ENCODE data around the gene ZNF653. TPM values are rescaled to one million over a fixed set of nuclear protein-coding genes. Genes with fewer than 3 reads are reported as not detected.

Gene ZNF653
- total and polyA plus RNA-seq, 9 of the 15 experiments (the other 6 are each of a cell fraction or from before 2014, with no cell fraction given) = 1.6 to 8.0 (median 4.2) TPM; not detected in 2

DNA sequence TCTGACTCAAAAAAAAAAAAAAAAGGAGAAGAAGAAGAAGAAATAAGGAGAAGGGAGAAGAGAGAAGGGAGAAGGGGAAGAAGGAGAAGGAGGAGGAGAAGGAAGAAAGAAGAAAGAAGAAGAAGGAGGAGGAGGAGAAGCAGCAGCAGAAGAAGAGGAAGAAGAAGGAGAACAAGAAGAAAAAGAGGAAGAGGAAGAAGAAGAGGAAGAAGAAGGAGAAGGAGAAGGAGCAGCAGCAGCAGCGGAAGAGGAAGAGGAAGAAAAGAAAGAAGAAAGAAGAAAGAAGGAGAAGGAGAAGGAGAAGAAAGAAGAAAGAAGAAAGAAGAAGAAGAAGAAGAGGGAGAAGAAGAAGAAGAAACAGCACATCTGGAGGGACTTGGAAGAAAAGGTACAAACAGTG lies 28.9 kb upstream of the ZNF653 start (continued):
- TF ChIP-seq, protein P1, sequence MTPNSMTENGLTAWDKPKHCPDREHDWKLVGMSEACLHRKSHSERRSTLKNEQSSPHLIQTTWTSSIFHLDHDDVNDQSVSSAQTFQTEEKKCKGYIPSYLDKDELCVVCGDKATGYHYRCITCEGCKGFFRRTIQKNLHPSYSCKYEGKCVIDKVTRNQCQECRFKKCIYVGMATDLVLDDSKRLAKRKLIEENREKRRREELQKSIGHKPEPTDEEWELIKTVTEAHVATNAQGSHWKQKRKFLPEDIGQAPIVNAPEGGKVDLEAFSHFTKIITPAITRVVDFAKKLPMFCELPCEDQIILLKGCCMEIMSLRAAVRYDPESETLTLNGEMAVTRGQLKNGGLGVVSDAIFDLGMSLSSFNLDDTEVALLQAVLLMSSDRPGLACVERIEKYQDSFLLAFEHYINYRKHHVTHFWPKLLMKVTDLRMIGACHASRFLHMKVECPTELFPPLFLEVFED (CRISPR knock-in tag; conservative IDR thresholded peaks at IDR 0.05) = 0 out of 2 replicates have a peak, but pooled peaks have one; percentile 64
- TF ChIP-seq, protein P2, sequence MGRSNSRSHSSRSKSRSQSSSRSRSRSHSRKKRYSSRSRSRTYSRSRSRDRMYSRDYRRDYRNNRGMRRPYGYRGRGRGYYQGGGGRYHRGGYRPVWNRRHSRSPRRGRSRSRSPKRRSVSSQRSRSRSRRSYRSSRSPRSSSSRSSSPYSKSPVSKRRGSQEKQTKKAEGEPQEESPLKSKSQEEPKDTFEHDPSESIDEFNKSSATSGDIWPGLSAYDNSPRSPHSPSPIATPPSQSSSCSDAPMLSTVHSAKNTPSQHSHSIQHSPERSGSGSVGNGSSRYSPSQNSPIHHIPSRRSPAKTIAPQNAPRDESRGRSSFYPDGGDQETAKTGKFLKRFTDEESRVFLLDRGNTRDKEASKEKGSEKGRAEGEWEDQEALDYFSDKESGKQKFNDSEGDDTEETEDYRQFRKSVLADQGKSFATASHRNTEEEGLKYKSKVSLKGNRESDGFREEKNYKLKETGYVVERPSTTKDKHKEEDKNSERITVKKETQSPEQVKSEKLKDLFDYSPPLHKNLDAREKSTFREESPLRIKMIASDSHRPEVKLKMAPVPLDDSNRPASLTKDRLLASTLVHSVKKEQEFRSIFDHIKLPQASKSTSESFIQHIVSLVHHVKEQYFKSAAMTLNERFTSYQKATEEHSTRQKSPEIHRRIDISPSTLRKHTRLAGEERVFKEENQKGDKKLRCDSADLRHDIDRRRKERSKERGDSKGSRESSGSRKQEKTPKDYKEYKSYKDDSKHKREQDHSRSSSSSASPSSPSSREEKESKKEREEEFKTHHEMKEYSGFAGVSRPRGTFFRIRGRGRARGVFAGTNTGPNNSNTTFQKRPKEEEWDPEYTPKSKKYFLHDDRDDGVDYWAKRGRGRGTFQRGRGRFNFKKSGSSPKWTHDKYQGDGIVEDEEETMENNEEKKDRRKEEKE (IDR thresholded peaks at IDR 0.05; ENCODE audit: borderline replicate concordance in 1 of 2, control insufficient read depth in 1 of 2, low read depth in 2 of 2, low read length in 1 of 2) = peak in 1 of 2 experiments; percentile 62; a peak in 1 of 4 replicates
- TF ChIP-seq STAT5A (IDR thresholded peaks at IDR 0.05; ENCODE audit: borderline replicate concordance, low read length) = no peak
- peak; percentile 40 to 75; a peak in 1 of 4 replicates for TF ChIP-seq ETV6 (IDR thresholded peaks at IDR 0.05; ENCODE audit: borderline replicate concordance in 1 of 2, low read depth in 2 of 2, low read length in 1 of 2)
- TF ChIP-seq ETV6 (CRISPR knock-in tag; IDR thresholded peaks at IDR 0.05; ENCODE audit: borderline replicate concordance) = no peak
- TF ChIP-seq MTA2 (IDR thresholded peaks at IDR 0.05; ENCODE audit: low read depth) = peak; percentile 62
- peak in 1 of 2 experiments; percentile 41; a peak in 1 of 4 replicates for TF ChIP-seq KDM1A (IDR thresholded peaks at IDR 0.05)
- peak; percentile 30; the same call in 1 of the 2 replicates for TF ChIP-seq ARID1B (IDR thresholded peaks at IDR 0.05)
- TF ChIP-seq, protein P3, sequence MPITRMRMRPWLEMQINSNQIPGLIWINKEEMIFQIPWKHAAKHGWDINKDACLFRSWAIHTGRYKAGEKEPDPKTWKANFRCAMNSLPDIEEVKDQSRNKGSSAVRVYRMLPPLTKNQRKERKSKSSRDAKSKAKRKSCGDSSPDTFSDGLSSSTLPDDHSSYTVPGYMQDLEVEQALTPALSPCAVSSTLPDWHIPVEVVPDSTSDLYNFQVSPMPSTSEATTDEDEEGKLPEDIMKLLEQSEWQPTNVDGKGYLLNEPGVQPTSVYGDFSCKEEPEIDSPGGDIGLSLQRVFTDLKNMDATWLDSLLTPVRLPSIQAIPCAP (CRISPR knock-in tag; IDR thresholded peaks at IDR 0.05; ENCODE audit: borderline replicate concordance) = no peak
- TF ChIP-seq, protein P4, sequence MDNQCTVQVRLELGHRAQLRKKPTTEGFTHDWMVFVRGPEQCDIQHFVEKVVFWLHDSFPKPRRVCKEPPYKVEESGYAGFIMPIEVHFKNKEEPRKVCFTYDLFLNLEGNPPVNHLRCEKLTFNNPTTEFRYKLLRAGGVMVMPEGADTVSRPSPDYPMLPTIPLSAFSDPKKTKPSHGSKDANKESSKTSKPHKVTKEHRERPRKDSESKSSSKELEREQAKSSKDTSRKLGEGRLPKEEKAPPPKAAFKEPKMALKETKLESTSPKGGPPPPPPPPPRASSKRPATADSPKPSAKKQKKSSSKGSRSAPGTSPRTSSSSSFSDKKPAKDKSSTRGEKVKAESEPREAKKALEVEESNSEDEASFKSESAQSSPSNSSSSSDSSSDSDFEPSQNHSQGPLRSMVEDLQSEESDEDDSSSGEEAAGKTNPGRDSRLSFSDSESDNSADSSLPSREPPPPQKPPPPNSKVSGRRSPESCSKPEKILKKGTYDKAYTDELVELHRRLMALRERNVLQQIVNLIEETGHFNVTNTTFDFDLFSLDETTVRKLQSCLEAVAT (IDR thresholded peaks at IDR 0.05) = peak; percentile 27 to 36; a peak in 1 of 4 replicates
- peak; percentile 31 for TF ChIP-seq BCOR (IDR thresholded peaks at IDR 0.05)
- no peak for TF ChIP-seq RCOR1 (IDR thresholded peaks at IDR 0.05; ENCODE audit: borderline replicate concordance in 1 of 2, low read depth in 2 of 2, low read length in 2 of 2)
- no peak for TF ChIP-seq ZNF324 (CRISPR knock-in tag; IDR thresholded peaks at IDR 0.05)

All from K562 (cell line).